GM04504 (cell line): ENCODE measurements around the gene AXIN1.
"Not testable (repeated sequence)": the region's sequence is repeated elsewhere in the genome, so short reads cannot be mapped to it uniquely, and the experiment has no call there.

ENCODE experiments used
- DNase-seq: peaks from one replicate; pipeline ENCODE4 v3.0.0-alpha.2; 2012; ENCODE audit warnings: low read depth

Gene AXIN1

DNA sequence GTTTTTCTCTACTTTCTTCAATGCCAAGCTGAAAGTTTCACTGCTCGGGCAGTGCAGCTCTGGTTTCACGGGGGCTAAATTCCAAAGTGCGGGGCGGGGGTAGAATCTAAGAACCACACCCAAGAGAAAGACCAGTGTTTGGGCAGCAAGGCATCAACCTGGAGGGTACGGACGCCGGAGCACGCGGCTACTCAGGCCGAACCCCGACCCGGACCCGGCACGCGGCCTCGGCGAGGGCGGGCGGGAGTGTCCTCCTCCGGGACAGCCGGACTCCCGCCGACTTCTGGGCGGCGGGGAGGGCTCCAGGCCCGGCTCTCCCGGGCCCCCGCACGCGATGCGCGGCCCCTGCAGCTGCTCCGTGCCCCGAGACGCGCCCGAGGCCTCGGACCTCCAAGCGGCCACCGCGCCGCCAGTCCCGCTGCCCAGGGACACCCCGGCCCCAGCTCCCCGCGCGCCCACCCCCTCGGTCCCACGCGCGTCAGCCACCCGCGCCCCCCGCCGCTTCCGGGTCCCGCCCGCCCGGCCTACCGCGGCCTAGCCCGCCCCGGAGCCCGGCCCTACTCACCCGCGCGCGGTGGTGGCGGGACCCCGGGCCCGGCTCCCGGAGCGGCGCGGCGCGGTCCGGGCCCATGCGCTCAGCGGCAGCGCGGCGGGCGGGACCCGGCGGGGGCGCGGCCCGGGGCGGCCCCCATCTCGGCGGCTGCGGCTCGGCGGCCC, 561 bp downstream of the AXIN1 start:
- DNase-seq = no peak

- DNase-seq = no peak
Measured at GRCh38 chr16:350203-350602, 2.3 kb downstream of the AXIN1 start.

DNA sequence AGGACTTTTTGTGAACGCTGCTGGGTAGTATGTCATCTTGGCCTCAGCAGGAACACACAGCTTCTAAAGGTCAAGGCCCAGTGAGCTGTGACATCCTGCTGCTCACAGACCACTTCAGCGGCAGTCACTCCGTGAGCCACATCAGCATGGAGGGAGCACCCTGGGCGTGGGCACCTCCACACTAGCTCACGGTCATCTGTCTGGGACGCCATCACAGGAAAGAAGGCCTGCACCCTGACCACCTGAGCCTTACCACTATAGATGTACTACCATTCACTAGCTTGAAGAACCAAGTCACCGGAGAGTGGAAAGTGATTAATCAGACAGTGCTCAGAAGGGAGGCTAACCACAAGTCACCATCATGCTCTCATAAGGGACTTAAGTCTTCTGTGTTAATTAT, 3.3 kb downstream of the AXIN1 start:
- no peak for DNase-seq

GRCh38 chr16:348495-348894, 4.0 kb downstream of the AXIN1 start:
- not testable (repeated sequence) for DNase-seq

DNA sequence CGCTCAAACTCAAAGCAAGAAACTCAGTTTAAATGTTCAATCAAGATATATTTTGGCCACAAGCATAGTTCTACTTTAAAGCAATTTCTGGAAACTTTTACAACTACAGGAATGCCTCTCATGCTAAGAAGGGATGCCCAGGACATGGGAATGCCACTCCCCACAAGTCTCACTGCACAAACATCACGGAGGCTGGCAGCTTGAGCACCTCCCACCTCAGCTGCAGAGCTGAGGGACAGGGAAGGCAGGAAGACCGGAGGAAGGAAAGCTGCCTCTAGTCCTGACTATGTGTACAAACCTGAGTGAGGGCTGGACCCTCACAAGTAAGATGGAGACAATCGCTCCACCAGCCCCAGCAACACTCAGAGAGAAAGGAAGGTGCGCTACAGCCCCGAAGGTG, 5.3 kb downstream of the AXIN1 start:
- no peak for DNase-seq

GRCh38 chr16:346587-346986, 5.9 kb downstream of the AXIN1 start:
- DNase-seq = no peak

- DNase-seq = no peak
Measured at GRCh38 chr16:345772-346171, 6.8 kb downstream of the AXIN1 start.

GRCh38 chr16:342455-343213, 9.9 kb downstream of the AXIN1 start:
- no peak for DNase-seq

- not testable (repeated sequence) for DNase-seq
Measured at GRCh38 chr16:341974-342336, 10.6 kb downstream of the AXIN1 start.

GRCh38 chr16:341095-341973, 11.2 kb downstream of the AXIN1 start:
- not testable (repeated sequence) for DNase-seq

GRCh38 chr16:340370-341091, 12.0 kb downstream of the AXIN1 start:
- no peak for DNase-seq

DNA sequence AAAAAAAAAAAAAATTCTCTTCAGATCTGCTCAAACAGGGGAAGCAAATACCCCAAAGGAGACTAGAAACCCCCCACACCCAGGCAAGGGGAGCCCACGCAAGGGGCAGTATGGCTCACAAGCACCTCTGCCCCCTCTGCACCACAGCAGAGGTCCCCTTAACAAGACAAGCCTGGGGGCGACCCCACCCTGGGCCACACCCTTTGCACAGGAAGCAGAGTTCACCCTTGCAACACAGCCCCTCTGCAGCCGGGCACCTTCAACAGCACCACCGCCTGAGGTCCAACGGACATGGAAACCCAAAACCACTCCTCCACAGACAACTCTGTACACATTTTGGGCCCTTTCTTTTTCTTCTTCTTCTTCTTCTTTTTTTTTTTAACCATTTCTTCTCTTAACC, 12.8 kb downstream of the AXIN1 start:
- no peak for DNase-seq

DNA sequence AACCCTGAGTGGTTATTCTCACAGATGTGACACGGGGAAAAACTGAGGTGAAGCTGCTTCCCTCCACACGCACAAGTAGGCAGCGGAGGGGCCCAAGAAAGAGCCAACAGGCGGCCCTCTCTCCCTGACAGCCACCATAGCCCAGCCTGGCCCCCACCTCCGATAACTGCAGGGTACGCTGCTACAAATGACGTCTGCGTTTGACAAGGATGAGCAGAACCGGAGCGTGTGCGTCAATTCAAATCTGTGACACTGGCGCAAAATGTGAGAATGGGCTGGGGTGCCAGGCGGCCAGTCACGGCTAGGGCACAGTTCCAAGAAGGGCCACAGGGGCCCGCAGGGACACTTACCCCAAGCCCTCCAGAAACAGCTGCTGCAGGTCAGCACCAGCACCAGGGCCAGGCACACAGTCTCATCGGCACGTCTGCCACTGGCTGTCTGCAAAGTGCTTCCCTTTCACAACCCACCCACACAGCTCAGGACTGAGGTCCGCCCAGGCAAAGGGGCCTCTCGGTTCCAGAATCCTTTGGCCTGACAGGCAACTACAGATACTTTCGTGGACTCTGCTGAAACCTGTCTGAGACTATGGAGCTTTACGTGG, 14.4 kb downstream of the AXIN1 start:
- DNase-seq = no peak

DNA sequence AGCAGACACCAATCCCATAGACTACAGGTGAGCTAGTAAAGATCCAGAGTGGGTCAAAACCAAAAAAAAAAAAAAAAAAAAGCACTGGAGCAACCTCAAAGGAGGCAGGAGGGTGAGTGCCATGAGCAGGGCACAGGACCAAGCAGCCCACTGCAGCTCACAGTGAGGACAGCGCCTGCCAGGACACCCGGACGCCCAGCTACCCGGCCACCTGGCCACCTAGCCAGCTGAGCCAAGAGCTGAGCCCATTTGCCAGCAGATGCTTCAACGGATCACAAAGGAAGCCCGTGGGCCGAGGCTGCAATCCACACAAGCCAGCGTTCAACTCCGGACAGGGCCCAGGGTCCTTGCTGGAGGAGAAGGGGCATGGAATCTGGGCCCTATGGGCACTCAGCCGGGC, 15.1 kb downstream of the AXIN1 start:
- no peak for DNase-seq

GRCh38 chr16:336269-336668, 16.3 kb downstream of the AXIN1 start:
- no peak for DNase-seq

DNA sequence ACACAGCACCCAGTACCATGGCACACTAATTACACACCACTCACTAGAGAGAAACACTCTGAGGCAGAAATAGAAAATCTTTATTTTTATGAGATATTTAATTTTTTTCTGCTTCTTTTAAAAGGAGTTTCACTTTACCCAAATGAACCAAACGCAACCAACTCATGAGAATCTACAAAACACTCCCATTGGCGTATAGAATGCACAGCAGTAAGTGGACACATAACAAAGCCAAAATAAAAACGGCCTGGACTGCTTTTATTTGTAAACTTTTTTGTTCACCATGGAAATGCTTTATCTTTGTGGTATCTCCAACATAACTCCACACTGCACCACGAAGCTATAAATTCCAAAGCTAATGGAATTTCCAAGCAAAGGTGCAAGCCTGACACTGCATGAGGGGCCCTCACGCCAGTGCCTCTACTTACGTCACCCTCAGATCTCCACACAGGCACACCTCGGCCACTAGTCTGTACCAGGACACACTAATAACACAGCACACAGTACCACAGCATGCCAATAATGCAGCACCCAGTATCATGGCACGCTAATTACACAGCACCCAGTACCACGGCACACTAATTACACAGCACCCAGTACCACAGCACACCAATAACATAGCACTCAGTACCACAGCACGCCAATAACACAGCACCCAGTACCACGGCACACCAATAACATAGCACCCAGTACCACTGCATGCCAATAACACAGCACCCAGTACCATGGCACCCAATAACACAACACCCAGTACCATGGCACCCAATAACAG, 17.5 kb downstream of the AXIN1 start:
- not testable (repeated sequence) for DNase-seq

GRCh38 chr16:334164-334832, 18.2 kb downstream of the AXIN1 start:
- not testable (repeated sequence) for DNase-seq

DNA sequence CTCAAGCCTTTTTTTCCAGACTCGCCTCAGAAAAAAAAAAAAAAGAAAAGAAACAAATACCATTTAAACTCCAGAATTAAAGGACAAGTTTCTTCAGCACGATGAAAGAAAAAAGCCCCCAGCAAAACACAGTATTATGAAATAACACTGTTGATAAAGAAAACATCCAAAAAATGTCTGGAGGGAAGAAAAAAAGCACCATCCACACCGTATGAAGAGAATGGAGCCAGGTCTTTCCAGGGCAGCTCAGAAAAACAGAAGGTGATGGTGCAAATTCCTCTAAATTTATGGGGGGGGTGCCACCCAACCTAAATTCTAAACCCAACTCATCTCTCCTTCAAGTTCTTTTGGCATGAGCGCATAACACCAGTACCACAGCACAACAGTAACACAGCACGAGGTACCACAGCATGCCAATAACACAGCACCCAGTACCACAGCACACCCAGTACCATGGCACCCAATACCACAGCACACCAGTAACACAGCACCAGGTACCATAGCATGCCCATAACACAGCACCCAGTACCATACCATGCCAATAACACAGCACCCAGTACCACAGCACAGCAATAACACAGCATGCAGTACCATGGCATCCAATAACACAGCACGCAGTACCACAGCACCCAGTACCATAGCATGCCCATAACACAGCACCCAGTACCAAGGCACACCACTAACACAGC, 19.0 kb downstream of the AXIN1 start:
- DNase-seq = no peak

DNA sequence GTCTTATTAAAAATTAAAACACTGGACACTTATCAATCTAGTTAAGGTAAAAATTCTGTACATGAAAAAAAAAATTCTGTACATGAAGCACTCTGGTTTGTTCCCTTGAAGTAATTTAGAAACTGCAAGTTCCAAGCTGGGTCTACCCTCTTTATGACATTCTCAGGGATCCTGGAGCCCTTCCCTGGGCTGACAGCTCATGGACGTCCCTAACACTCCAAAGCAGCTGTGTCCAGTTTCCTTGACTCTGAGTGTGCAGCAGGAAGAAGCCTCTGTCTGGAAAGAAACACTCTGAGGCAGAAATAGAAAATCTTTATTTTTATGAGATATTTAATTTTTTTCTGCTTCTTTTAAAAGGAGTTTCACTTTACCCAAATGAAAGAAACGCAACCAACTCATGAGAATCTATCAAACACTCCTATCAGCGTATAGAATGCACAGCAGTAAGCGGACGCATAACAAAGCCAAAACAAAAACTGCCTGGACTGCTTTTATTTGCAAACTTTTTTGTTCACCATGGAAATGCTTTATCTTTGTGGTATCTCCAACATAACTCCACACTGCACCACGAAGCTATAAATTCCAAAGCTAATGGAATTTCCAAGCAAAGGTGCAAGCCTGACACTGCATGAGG, 21.2 kb downstream of the AXIN1 start:
- DNase-seq = not testable (repeated sequence)
